Measurements from ENCODE around the gene CCSAP.

The CCSAP gene

GRCh38 chr1:229340496-229340895 lies 2.4 kb downstream of the CCSAP start:
- H3K27me3 ChIP-seq (ENCODE audit: insufficient read depth, low read depth, severe bottlenecking), result no peaks in the 10 kb centered on the region
- TF ChIP-seq, protein P1, sequence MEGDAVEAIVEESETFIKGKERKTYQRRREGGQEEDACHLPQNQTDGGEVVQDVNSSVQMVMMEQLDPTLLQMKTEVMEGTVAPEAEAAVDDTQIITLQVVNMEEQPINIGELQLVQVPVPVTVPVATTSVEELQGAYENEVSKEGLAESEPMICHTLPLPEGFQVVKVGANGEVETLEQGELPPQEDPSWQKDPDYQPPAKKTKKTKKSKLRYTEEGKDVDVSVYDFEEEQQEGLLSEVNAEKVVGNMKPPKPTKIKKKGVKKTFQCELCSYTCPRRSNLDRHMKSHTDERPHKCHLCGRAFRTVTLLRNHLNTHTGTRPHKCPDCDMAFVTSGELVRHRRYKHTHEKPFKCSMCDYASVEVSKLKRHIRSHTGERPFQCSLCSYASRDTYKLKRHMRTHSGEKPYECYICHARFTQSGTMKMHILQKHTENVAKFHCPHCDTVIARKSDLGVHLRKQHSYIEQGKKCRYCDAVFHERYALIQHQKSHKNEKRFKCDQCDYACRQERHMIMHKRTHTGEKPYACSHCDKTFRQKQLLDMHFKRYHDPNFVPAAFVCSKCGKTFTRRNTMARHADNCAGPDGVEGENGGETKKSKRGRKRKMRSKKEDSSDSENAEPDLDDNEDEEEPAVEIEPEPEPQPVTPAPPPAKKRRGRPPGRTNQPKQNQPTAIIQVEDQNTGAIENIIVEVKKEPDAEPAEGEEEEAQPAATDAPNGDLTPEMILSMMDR (IDR thresholded peaks at IDR 0.05; ENCODE audit: low read depth, low read length), result no peak
- no peak overlapping the region for H3K27ac ChIP-seq
- no peaks in the 10 kb centered on the region for H3K36me3 ChIP-seq
- no peak for DNase-seq
- H3K9me3 ChIP-seq (ENCODE audit: severe bottlenecking), result no peaks in the 10 kb centered on the region
- no peak overlapping the region for H3K4me3 ChIP-seq (ENCODE audit: low read depth, low read length)

- TF ChIP-seq, protein P1 (IDR thresholded peaks at IDR 0.05; ENCODE audit: low read depth, low read length), result no peak
- H3K9me3 ChIP-seq (ENCODE audit: severe bottlenecking), result no peaks in the 10 kb centered on the region
- no peak for DNase-seq
- H3K36me3 ChIP-seq, result no peaks in the 10 kb centered on the region
- H3K27ac ChIP-seq, result no peak overlapping the region
- H3K27me3 ChIP-seq (ENCODE audit: insufficient read depth, low read depth, severe bottlenecking), result no peaks in the 10 kb centered on the region
- H3K4me3 ChIP-seq (ENCODE audit: low read depth, low read length), result no peak overlapping the region
These were observed 3.3 kb downstream of the CCSAP start for GRCh38 chr1:229339520-229339919.

GRCh38 chr1:229339086-229339485 lies 3.8 kb downstream of the CCSAP start:
- Histone ChIP-seq H3K4me3 (ENCODE audit: low read depth, low read length) (no peak overlapping the region), H3K9me3 (ENCODE audit: severe bottlenecking) (no peaks in the 10 kb centered on the region), H3K27me3 (ENCODE audit: insufficient read depth, low read depth, severe bottlenecking) (no peaks in the 10 kb centered on the region), H3K27ac (no peak overlapping the region), H3K36me3 (no peaks in the 10 kb centered on the region)
- no peak for DNase-seq
- TF ChIP-seq, protein P1 (IDR thresholded peaks at IDR 0.05; ENCODE audit: low read depth, low read length), result no peak

- Histone ChIP-seq H3K9me3 (ENCODE audit: severe bottlenecking) (no peaks in the 10 kb centered on the region), H3K36me3 (no peaks in the 10 kb centered on the region), H3K27me3 (ENCODE audit: insufficient read depth, low read depth, severe bottlenecking) (no peaks in the 10 kb centered on the region), H3K27ac (no peak overlapping the region), H3K4me3 (ENCODE audit: low read depth, low read length) (no peak overlapping the region)
- no peak for DNase-seq
- TF ChIP-seq, protein P1 (IDR thresholded peaks at IDR 0.05; ENCODE audit: low read depth, low read length), result no peak
These were observed 6.5 kb downstream of the CCSAP start for GRCh38 chr1:229336345-229336744.

GRCh38 chr1:229334716-229335115 lies 8.1 kb downstream of the CCSAP start:
- no peaks in the 10 kb centered on the region for H3K9me3 ChIP-seq (ENCODE audit: severe bottlenecking)
- H3K27me3 ChIP-seq (ENCODE audit: insufficient read depth, low read depth, severe bottlenecking), result no peaks in the 10 kb centered on the region
- no peak overlapping the region for H3K4me3 ChIP-seq (ENCODE audit: low read depth, low read length)
- H3K36me3 ChIP-seq, result no peaks in the 10 kb centered on the region
- TF ChIP-seq, protein P1 (IDR thresholded peaks at IDR 0.05; ENCODE audit: low read depth, low read length), result no peak
- H3K27ac ChIP-seq, result no peak overlapping the region
- DNase-seq, result no peak

GRCh38 chr1:229334269-229334668 lies 8.6 kb downstream of the CCSAP start:
- TF ChIP-seq, protein P1 (IDR thresholded peaks at IDR 0.05; ENCODE audit: low read depth, low read length), result no peak
- Histone ChIP-seq H3K36me3 (no peaks in the 10 kb centered on the region), H3K4me3 (ENCODE audit: low read depth, low read length) (no peak overlapping the region), H3K27me3 (ENCODE audit: insufficient read depth, low read depth, severe bottlenecking) (no peaks in the 10 kb centered on the region), H3K9me3 (ENCODE audit: severe bottlenecking) (no peaks in the 10 kb centered on the region), H3K27ac (no peak overlapping the region)
- DNase-seq, result no peak

Measured in WERI-Rb-1 (cell line).